KMS-11 (cell line): ENCODE measurements around the gene CCM2L.

Source experiments
- H2AFZ ChIP-seq: fragments of 200-600 bp; sonication (generic); 2 replicates; pipeline ENCODE4 v1.6.1; 2016; ENCODE audit warnings: antibody characterized with exemption, mixed run types, low read depth
- H3K27ac ChIP-seq: fragments of 200-600 bp; sonication (generic); 2 replicates; pipeline ENCODE4 v1.6.1; 2016; ENCODE audit warnings: mild to moderate bottlenecking, mixed run types
- H3K27me3 ChIP-seq: fragments of 200-600 bp; sonication (generic); 2 replicates; pipeline ENCODE4 v1.6.1; 2017; ENCODE audit warnings: mild to moderate bottlenecking, low read depth, mixed run types, moderate library complexity; ENCODE audit not compliant: insufficient read depth
- H3K36me3 ChIP-seq: fragments of 200-600 bp; sonication (generic); 2 replicates; pipeline ENCODE4 v1.6.1; 2017; ENCODE audit warnings: mild to moderate bottlenecking, mixed run types; ENCODE audit not compliant: insufficient read depth
- H3K4me1 ChIP-seq: fragments of 200-600 bp; sonication (generic); 2 replicates; pipeline ENCODE4 v1.6.1; 2016; ENCODE audit warnings: mild to moderate bottlenecking, low read depth, mixed run types; ENCODE audit not compliant: poor library complexity, severe bottlenecking
- H3K4me2 ChIP-seq: fragments of 200-600 bp; sonication (generic); 2 replicates; pipeline ENCODE4 v1.7.0; 2016; ENCODE audit warnings: mild to moderate bottlenecking, mixed run types
- H3K4me3 ChIP-seq: fragments of 200-600 bp; sonication (generic); IDR thresholded peaks from 2 replicates; pipeline ENCODE4 v1.6.1; 2017; ENCODE audit warnings: low read depth, low read length, mixed read lengths; ENCODE audit not compliant: insufficient read depth
- H3K79me2 ChIP-seq: fragments of 200-600 bp; sonication (generic); 2 replicates; pipeline ENCODE4 v1.6.1; 2016; ENCODE audit warnings: low read depth, mixed run types; ENCODE audit not compliant: insufficient read depth
- H3K9ac ChIP-seq: fragments of 200-600 bp; sonication (generic); 2 replicates; pipeline ENCODE4 v1.6.1; 2016; ENCODE audit warnings: mild to moderate bottlenecking, mixed run types
- H4K20me1 ChIP-seq: fragments of 200-600 bp; sonication (generic); 2 replicates; pipeline ENCODE4 v1.6.1; 2016; ENCODE audit warnings: mild to moderate bottlenecking, mixed run types; ENCODE audit not compliant: insufficient read depth
- CTCF ChIP-seq: fragments of 200-600 bp; sonication (generic); conservative IDR thresholded peaks from 2 replicates; pipeline ENCODE4 v1.6.1; 2017; ENCODE audit warnings: low read depth, mild to moderate bottlenecking, antibody characterized with exemption, low read length, moderate library complexity, mixed read lengths

Gene CCM2L

GRCh38 chr20:32062776-32063170, 52.5 kb downstream of the CCM2L start:
- no peak overlapping the region for H3K9ac ChIP-seq
- H3K4me1 ChIP-seq = peaks cover 15% of the 10 kb centered on the region
- H3K27me3 ChIP-seq = peaks cover 31% of the 10 kb centered on the region
- H4K20me1 ChIP-seq = no peaks in the 10 kb centered on the region
- H3K79me2 ChIP-seq = no peaks in the 10 kb centered on the region
- H3K4me2 ChIP-seq = no peak overlapping the region
- no peak overlapping the region for H3K4me3 ChIP-seq
- H3K27ac ChIP-seq = no peak overlapping the region
- H3K36me3 ChIP-seq = no peaks in the 10 kb centered on the region
- no peak overlapping the region for H2AFZ ChIP-seq
- TF ChIP-seq CTCF = no peak

- no peak overlapping the region for H2AFZ ChIP-seq
- H3K9ac ChIP-seq = no peak overlapping the region
- no peaks in the 10 kb centered on the region for H4K20me1 ChIP-seq
- peaks cover 22% of the 10 kb centered on the region for H3K27me3 ChIP-seq
- peaks cover 25% of the 10 kb centered on the region for H3K4me1 ChIP-seq
- H3K27ac ChIP-seq = no peak overlapping the region
- H3K79me2 ChIP-seq = no peaks in the 10 kb centered on the region
- no peak overlapping the region for H3K4me2 ChIP-seq
- H3K4me3 ChIP-seq = no peak overlapping the region
- no peaks in the 10 kb centered on the region for H3K36me3 ChIP-seq
- no peak for TF ChIP-seq CTCF
Measured at GRCh38 chr20:32063695-32064094, 53.5 kb downstream of the CCM2L start.

GRCh38 chr20:32064667-32065066, 54.4 kb downstream of the CCM2L start:
- Histone ChIP-seq H3K4me1 (peaks cover 34% of the 10 kb centered on the region), H2AFZ (no peak overlapping the region), H3K4me2 (no peak overlapping the region), H3K4me3 (no peak overlapping the region), H4K20me1 (no peaks in the 10 kb centered on the region), H3K36me3 (no peaks in the 10 kb centered on the region), H3K79me2 (no peaks in the 10 kb centered on the region), H3K27me3 (peaks cover 15% of the 10 kb centered on the region), H3K27ac (no peak overlapping the region), H3K9ac (no peak overlapping the region)
- no peak for TF ChIP-seq CTCF

GRCh38 chr20:32067234-32067821, 57.1 kb downstream of the CCM2L start:
- Histone ChIP-seq H3K27ac (no peak overlapping the region), H4K20me1 (no peaks in the 10 kb centered on the region), H3K9ac (no peak overlapping the region), H3K36me3 (no peaks in the 10 kb centered on the region), H2AFZ (no peak overlapping the region), H3K79me2 (no peaks in the 10 kb centered on the region), H3K4me3 (no peak overlapping the region), H3K27me3 (no peaks in the 10 kb centered on the region), H3K4me1 (peaks cover 45% of the 10 kb centered on the region), H3K4me2 (no peak overlapping the region)
- TF ChIP-seq CTCF = no peak
